Liver (tissue), 9 donors: Measurements from ENCODE around the gene KDM6A. TPM values are rescaled to one million over a fixed set of nuclear protein-coding genes. Genes with fewer than 3 reads are reported as not detected.

Experiments
- DNase-seq: peaks from one replicate; pipeline ENCODE4 v3.0.0-alpha.2; 2017; ENCODE audit warnings: low spot score
- H3K27ac ChIP-seq, 2 donors: one replicate each; pipeline ENCODE4 v1.7.0; 2013; ENCODE audit warnings: inconsistent platforms in 2 of 2, low read length in 2 of 2, control low read depth in 1 of 2, low read depth in 1 of 2, mild to moderate bottlenecking in 1 of 2
- H3K27me3 ChIP-seq, 4 donors: one replicate each; pipeline versions ENCODE4 v1.6.1 to v1.7.0; 2013; ENCODE audit warnings: low read length in 3 of 4, inconsistent platforms in 1 of 4, mild to moderate bottlenecking in 1 of 4, moderate library complexity in 1 of 4; ENCODE audit not compliant: control insufficient read depth in 4 of 4, insufficient read depth in 4 of 4
- H3K36me3 ChIP-seq, 4 donors: one replicate each; pipeline versions ENCODE4 v1.6.1 to v1.7.0; 2013; ENCODE audit warnings: low read length in 3 of 4, mild to moderate bottlenecking in 3 of 4, low read depth in 1 of 4, moderate library complexity in 1 of 4; ENCODE audit not compliant: control insufficient read depth in 4 of 4, insufficient read depth in 3 of 4
- H3K4me1 ChIP-seq, 4 donors: one replicate each; pipeline versions ENCODE4 v1.6.1 to v1.7.0; 2013; ENCODE audit warnings: low read length in 3 of 4, mild to moderate bottlenecking in 3 of 4, moderate library complexity in 1 of 4; ENCODE audit not compliant: control insufficient read depth in 4 of 4, insufficient read depth in 4 of 4
- H3K4me3 ChIP-seq, 3 donors: one replicate each; pipeline versions ENCODE4 v1.6.1 to v1.7.0; 2013; ENCODE audit warnings: low read length in 3 of 3, control low read depth in 1 of 3, low read depth in 1 of 3, mild to moderate bottlenecking in 1 of 3
- H3K9ac ChIP-seq, 2 donors: one replicate each; pipeline ENCODE4 v1.7.0; 2013; ENCODE audit warnings: low read length in 2 of 2, mild to moderate bottlenecking in 2 of 2, moderate library complexity in 2 of 2, control low read depth in 1 of 2, low read depth in 1 of 2
- H3K9me3 ChIP-seq, 4 donors: one replicate each; pipeline versions ENCODE4 v1.6.1 to v1.7.0; 2013; ENCODE audit warnings: low read length in 3 of 4; ENCODE audit not compliant: control insufficient read depth in 4 of 4
- ATF3 ChIP-seq: IDR thresholded peaks from 2 replicates; pipeline ENCODE4 v1.6.1; 2016; ENCODE audit warnings: antibody characterized with exemption
- CTCF ChIP-seq: fragments of 150-350 bp; IDR thresholded peaks from 2 replicates; pipeline ENCODE4 v1.5.1; 2017; ENCODE audit warnings: improper control_type of control experiment, low read depth, low read length; ENCODE audit not compliant: missing input control
- EGR1 ChIP-seq, 2 donors: IDR thresholded peaks; 2 replicates each; pipeline ENCODE4 v1.6.1; 2016 to 2018; ENCODE audit warnings: antibody characterized with exemption in 2 of 2, low read depth in 2 of 2
- FOXA1 ChIP-seq: IDR thresholded peaks from 2 replicates; pipeline ENCODE4 v1.6.1; 2016; ENCODE audit warnings: antibody characterized with exemption
- FOXA2 ChIP-seq: IDR thresholded peaks from 2 replicates; pipeline ENCODE4 v1.6.1; 2016; ENCODE audit warnings: antibody characterized with exemption
- GABPA ChIP-seq, 2 donors: IDR thresholded peaks in 1 of 2; conservative IDR thresholded peaks in 1 of 2; 2 replicates each; pipeline ENCODE4 v1.6.1; 2016; ENCODE audit warnings: antibody characterized with exemption in 2 of 2, mild to moderate bottlenecking in 1 of 2, moderate library complexity in 1 of 2
- HNF4A ChIP-seq, 2 donors: conservative IDR thresholded peaks; 2 replicates each; pipeline ENCODE4 v1.6.1; 2016; ENCODE audit warnings: antibody characterized with exemption in 2 of 2, mild to moderate bottlenecking in 2 of 2
- HNF4G ChIP-seq: IDR thresholded peaks from 2 replicates; pipeline ENCODE4 v1.6.1; 2016; ENCODE audit warnings: antibody characterized with exemption
- JUND ChIP-seq, 2 donors: IDR thresholded peaks; 2 replicates each; pipeline ENCODE4 v1.6.1; 2016; ENCODE audit warnings: antibody characterized with exemption in 2 of 2
- NR2F2 ChIP-seq: IDR thresholded peaks from 2 replicates; pipeline ENCODE4 v1.6.1; 2016; ENCODE audit warnings: antibody characterized with exemption
- RAD21 ChIP-seq, 2 donors: IDR thresholded peaks; 2 replicates each; pipeline ENCODE4 v1.6.1; 2016; ENCODE audit warnings: antibody characterized with exemption in 2 of 2, mild to moderate bottlenecking in 2 of 2
- RXRA ChIP-seq, 2 donors: IDR thresholded peaks; 2 replicates each; pipeline ENCODE4 v1.6.1; 2017 to 2018; ENCODE audit warnings: antibody characterized with exemption in 2 of 2, mild to moderate bottlenecking in 1 of 2
- SP1 ChIP-seq: IDR thresholded peaks from 2 replicates; pipeline ENCODE4 v1.6.1; 2018; ENCODE audit warnings: antibody characterized with exemption, mild to moderate bottlenecking
- TAF1 ChIP-seq: conservative IDR thresholded peaks from 2 replicates; pipeline ENCODE4 v1.6.1; 2016; ENCODE audit warnings: antibody characterized with exemption, mild to moderate bottlenecking
- YY1 ChIP-seq: IDR thresholded peaks from 2 replicates; pipeline ENCODE4 v1.6.1; 2016; ENCODE audit warnings: antibody characterized with exemption, mild to moderate bottlenecking
- WGBS: extraction: QIAGEN DNeasy Blood & Tissue Kit; methylation state at CpG from one replicate; pipeline ENCODE4 v1.1.7; 2013; 5-methylcytosine and 5-hydroxymethylcytosine counted together
- polyA plus RNA-seq, 2 donors: library from polyadenylated mRNA; stranded (reverse) in 1 of 2; unstranded in 1 of 2; fragments of 200-250 nt in 1 of 2; fragments of >200 nt in 1 of 2; fragmentation: Nextera tagmentation in 1 of 2; extraction: Ambion mirVana in 1 of 2; gene quantifications; one replicate each; pipeline versions ENCODE4 v1.2.1 to v1.2.3, GENCODE V29; 2013 to 2015
- total RNA-seq, 2 donors: library from RNA; depleted of rRNA; stranded (reverse); fragments of >200 nt; gene quantifications; one replicate each; pipeline ENCODE4 v1.2.3, GENCODE V29; 2014
- TF ChIP-seq, protein P1 (sequence below): IDR thresholded peaks from 2 replicates; pipeline ENCODE4 v1.6.1; 2016; ENCODE audit warnings: antibody characterized with exemption, mild to moderate bottlenecking
- TF ChIP-seq, protein P2 (sequence below): IDR thresholded peaks from 2 replicates; pipeline ENCODE4 v1.6.1; 2016; ENCODE audit warnings: antibody characterized with exemption
- TF ChIP-seq, protein P3 (sequence below): IDR thresholded peaks from 2 replicates; pipeline ENCODE4 v1.6.1; 2016; ENCODE audit warnings: antibody characterized with exemption
- donor health status: healthy.
- donor health status: healthy.
- donor health status: healthy.
- donor health status: healthy.
- donor health status: healthy.

Gene KDM6A
- total and polyA plus RNA-seq, 4 donors = 5.3 to 30.2 (median 18.2) TPM

DNA sequence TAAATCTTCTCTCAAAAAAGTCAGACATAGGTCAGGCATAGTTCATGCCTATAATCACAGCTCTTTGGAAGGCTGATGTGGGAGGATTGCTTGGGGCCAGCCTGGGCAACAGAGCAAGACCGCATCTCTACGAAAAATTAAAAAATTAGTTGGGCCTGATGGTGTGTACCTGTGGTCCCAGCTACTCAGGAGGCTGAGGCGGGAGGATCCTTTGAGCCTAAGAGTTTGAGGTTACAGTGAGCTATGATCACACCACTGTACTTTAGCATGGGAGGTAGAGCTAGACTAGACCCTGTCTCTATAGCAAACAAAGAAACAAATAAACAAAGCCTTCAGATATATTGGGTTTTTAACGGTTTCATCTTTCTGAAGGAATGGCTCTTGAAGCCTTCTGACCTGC, 265.5 kb downstream of the KDM6A start (continued):
- TF ChIP-seq, protein P1, sequence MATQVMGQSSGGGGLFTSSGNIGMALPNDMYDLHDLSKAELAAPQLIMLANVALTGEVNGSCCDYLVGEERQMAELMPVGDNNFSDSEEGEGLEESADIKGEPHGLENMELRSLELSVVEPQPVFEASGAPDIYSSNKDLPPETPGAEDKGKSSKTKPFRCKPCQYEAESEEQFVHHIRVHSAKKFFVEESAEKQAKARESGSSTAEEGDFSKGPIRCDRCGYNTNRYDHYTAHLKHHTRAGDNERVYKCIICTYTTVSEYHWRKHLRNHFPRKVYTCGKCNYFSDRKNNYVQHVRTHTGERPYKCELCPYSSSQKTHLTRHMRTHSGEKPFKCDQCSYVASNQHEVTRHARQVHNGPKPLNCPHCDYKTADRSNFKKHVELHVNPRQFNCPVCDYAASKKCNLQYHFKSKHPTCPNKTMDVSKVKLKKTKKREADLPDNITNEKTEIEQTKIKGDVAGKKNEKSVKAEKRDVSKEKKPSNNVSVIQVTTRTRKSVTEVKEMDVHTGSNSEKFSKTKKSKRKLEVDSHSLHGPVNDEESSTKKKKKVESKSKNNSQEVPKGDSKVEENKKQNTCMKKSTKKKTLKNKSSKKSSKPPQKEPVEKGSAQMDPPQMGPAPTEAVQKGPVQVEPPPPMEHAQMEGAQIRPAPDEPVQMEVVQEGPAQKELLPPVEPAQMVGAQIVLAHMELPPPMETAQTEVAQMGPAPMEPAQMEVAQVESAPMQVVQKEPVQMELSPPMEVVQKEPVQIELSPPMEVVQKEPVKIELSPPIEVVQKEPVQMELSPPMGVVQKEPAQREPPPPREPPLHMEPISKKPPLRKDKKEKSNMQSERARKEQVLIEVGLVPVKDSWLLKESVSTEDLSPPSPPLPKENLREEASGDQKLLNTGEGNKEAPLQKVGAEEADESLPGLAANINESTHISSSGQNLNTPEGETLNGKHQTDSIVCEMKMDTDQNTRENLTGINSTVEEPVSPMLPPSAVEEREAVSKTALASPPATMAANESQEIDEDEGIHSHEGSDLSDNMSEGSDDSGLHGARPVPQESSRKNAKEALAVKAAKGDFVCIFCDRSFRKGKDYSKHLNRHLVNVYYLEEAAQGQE = no peak
- no peak for TF ChIP-seq TAF1

DNA sequence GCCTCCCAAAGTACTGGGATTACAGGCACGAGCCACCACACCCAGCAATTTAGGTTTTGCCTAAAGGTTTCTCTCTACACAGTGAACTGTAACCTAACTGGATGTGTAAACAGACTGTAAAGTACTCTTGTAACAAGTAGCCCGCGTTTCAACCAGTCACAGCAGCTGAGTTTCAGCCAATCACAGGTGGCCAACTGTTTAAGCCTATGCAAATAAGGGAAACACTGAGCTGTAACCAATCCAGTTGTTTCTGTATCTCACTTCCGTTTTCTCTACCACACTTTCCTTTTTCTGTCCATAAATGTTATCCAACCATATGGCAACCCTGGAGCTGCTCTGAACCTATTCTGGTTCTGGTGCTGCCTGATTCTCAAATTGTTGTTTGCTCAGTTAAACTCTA, 267.8 kb downstream of the KDM6A start:
- DNase-seq = no peak

More for the DNA sequence above, 267.8 kb downstream of the KDM6A start:
- Histone ChIP-seq H3K9me3 (no peaks in the 10 kb centered on the region), H3K36me3 (no peaks in the 10 kb centered on the region), H3K27ac (no peak overlapping the region), H3K4me1 (no peaks in the 10 kb centered on the region), H3K4me3 (no peak overlapping the region), H3K9ac (no peak overlapping the region), H3K27me3 (no peaks in the 10 kb centered on the region)
- 86% methylated on average over 4 of the region's 4 CpGs for WGBS
- TF ChIP-seq JUND (IDR thresholded peaks at IDR 0.05) (no peak), YY1 (no peak), RAD21 (IDR thresholded peaks at IDR 0.05) (no peak), RXRA (IDR thresholded peaks at IDR 0.05) (no peak), FOXA1 (no peak), SP1 (no peak), HNF4G (no peak), NR2F2 (no peak), FOXA2 (no peak), GABPA (IDR thresholded peaks at IDR 0.05 in 1 of 2, conservative IDR thresholded peaks at IDR 0.05 in 1 of 2) (no peak), ATF3 (no peak), HNF4A (conservative IDR thresholded peaks at IDR 0.05) (no peak), TAF1 (no peak), CTCF (no peak), EGR1 (IDR thresholded peaks at IDR 0.05; ENCODE audit: low read depth in 2 of 2) (no peak)
- TF ChIP-seq, protein P2, sequence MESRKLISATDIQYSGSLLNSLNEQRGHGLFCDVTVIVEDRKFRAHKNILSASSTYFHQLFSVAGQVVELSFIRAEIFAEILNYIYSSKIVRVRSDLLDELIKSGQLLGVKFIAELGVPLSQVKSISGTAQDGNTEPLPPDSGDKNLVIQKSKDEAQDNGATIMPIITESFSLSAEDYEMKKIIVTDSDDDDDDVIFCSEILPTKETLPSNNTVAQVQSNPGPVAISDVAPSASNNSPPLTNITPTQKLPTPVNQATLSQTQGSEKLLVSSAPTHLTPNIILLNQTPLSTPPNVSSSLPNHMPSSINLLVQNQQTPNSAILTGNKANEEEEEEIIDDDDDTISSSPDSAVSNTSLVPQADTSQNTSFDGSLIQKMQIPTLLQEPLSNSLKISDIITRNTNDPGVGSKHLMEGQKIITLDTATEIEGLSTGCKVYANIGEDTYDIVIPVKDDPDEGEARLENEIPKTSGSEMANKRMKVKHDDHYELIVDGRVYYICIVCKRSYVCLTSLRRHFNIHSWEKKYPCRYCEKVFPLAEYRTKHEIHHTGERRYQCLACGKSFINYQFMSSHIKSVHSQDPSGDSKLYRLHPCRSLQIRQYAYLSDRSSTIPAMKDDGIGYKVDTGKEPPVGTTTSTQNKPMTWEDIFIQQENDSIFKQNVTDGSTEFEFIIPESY = no peak
- TF ChIP-seq, protein P1 = no peak
- TF ChIP-seq, protein P3, sequence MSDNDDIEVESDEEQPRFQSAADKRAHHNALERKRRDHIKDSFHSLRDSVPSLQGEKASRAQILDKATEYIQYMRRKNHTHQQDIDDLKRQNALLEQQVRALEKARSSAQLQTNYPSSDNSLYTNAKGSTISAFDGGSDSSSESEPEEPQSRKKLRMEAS = no peak
